ENCODE data around the gene POTEF. TPM values are rescaled to one million over a fixed set of nuclear protein-coding genes. Genes with fewer than 3 reads are reported as not detected.

The POTEF gene
- not detected in 2 replicates for total RNA-seq

DNA sequence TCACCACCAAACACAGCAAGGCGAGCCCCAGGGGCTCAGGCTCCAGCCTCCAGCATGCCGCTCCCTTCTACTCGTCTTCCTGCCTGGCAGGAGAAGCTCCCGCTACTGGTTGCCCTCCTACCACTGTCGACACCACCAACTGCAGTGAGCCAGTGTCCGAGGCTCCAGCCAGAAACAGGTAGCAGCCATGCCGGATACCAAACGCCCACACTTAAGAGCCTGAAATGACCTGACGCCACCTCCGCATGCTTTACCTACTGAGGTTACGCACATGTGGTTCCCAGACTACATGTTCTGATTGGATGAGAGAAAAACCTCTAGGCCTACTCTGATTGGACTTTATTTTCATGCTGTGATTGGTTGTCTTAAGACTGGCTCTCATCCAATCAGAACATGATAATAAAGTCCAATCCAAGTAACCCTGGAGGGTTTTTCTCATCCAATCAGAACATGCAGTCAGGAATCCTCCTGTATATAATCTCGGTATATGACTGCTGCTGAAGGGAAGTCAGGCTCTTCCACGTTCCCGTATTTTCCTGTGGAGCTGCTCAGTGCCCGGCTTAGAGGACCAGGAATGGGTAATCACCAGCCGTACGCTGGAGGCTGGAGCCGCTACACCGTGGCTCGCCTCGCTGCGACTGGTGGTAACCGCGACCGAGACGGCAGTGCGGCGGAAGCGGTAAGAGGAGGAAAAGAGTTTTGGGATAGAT lies at the start of gene POTEF:
TSS of gene POTEF (minus strand) at position 103 of the 710 bp plus-strand sequence. CDS start 8,707 bp downstream, outside the sequence.

GRCh38 chr2:130145006-130145414 lies 16.0 kb upstream of the POTEF start, which contains the start of gene CCDC74B:
TSS of gene CCDC74B (minus strand) at chr2:130145112. CDS start at chr2:130144996, 116 bp downstream.

Other genes with a start within 250 kb of the POTEF start
- not detected in 2 replicates for gene RAB6C, start 149.6 kb downstream of the POTEF start, total RNA-seq
- gene CCDC74B, start 15.9 kb upstream of the POTEF start, total RNA-seq, result 3.1 and 6.0 TPM in 2 replicates
- gene SMPD4, start 52.4 kb upstream of the POTEF start, total RNA-seq, result 30.9 and 32.7 TPM in 2 replicates
- gene MZT2B, start 53.0 kb upstream of the POTEF start, total RNA-seq, result 158 and 171 TPM in 2 replicates
- not detected in 2 replicates for gene TUBA3E, start 69.2 kb upstream of the POTEF start, total RNA-seq
- gene IMP4, start 213.7 kb upstream of the POTEF start, total RNA-seq, result 72.1 and 95.9 TPM in 2 replicates
- 15.3 and 18.0 TPM in 2 replicates for gene PTPN18, start 226.8 kb upstream of the POTEF start, total RNA-seq